Measurements from ENCODE around the gene ARL15.

DNA sequence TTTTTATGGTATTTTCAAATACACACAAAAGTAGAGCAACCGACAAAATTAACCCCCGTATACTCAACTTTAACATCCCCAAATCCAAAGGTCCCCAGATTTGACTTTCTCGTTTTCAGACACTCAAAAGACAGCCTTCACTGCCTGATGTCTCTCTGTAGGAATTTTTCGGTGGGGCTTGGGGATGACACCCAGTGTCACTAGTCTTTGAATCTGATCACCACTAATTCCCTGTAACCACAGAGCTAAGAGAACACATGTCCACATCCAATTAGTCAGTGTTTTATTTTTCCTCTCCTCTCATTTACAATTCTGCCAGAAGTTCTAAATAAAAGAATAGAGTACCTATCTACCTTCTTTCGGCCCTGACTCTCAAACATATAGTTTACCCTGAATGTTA, 324.6 kb downstream of the ARL15 start:
- TF ChIP-seq, protein P1, sequence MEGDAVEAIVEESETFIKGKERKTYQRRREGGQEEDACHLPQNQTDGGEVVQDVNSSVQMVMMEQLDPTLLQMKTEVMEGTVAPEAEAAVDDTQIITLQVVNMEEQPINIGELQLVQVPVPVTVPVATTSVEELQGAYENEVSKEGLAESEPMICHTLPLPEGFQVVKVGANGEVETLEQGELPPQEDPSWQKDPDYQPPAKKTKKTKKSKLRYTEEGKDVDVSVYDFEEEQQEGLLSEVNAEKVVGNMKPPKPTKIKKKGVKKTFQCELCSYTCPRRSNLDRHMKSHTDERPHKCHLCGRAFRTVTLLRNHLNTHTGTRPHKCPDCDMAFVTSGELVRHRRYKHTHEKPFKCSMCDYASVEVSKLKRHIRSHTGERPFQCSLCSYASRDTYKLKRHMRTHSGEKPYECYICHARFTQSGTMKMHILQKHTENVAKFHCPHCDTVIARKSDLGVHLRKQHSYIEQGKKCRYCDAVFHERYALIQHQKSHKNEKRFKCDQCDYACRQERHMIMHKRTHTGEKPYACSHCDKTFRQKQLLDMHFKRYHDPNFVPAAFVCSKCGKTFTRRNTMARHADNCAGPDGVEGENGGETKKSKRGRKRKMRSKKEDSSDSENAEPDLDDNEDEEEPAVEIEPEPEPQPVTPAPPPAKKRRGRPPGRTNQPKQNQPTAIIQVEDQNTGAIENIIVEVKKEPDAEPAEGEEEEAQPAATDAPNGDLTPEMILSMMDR (conservative IDR thresholded peaks at IDR 0.05; ENCODE audit: low read depth, low read length): no peak
- TF ChIP-seq EZH2phosphoT487 (IDR thresholded peaks at IDR 0.05; ENCODE audit: borderline replicate concordance, low read length) (no peak), EZH2 (IDR thresholded peaks at IDR 0.05; ENCODE audit: low read length, unreplicated experiment) (no peak)

All from PC-3 (cell line).